ENCODE measurements around the gene MMP2.

- TF ChIP-seq ZFP3 (tag by site-specific recombination; IDR thresholded peaks at IDR 0.05; ENCODE audit: low read depth): no peak
- no peak for TF ChIP-seq CTCF (tag by site-specific recombination; IDR thresholded peaks at IDR 0.05)
- no peak for TF ChIP-seq ZNF146 (tag by site-specific recombination; IDR thresholded peaks at IDR 0.05)
- TF ChIP-seq TCF7L2 (IDR thresholded peaks at IDR 0.05; ENCODE audit: borderline replicate concordance, low read depth, low read length): no peak
- no peak for TF ChIP-seq YY1 (tag by site-specific recombination; IDR thresholded peaks at IDR 0.05)
- TF ChIP-seq KLF10 (tag by site-specific recombination; IDR thresholded peaks at IDR 0.05): no peak
- TF ChIP-seq ZNF324 (tag by site-specific recombination; IDR thresholded peaks at IDR 0.05): no peak
- TF ChIP-seq ZNF37A (tag by site-specific recombination; IDR thresholded peaks at IDR 0.05): no peak
- no peak for TF ChIP-seq ZNF791 (tag by site-specific recombination; IDR thresholded peaks at IDR 0.05)
- TF ChIP-seq ZNF211 (tag by site-specific recombination; IDR thresholded peaks at IDR 0.05; ENCODE audit: low read depth): no peak
- TF ChIP-seq ZBTB7A (tag by site-specific recombination; IDR thresholded peaks at IDR 0.05; ENCODE audit: low read depth): no peak
- TF ChIP-seq BCL11B (tag by site-specific recombination; IDR thresholded peaks at IDR 0.05; ENCODE audit: low read depth): no peak
- no peak for TF ChIP-seq ZFHX2 (tag by site-specific recombination; conservative IDR thresholded peaks at IDR 0.05)
- TF ChIP-seq ZNF580 (tag by site-specific recombination; IDR thresholded peaks at IDR 0.05): no peak
Measured at GRCh38 chr16:55506083-55506482, 27.1 kb downstream of the MMP2 start.

Measured in HEK293 (cell line).